ENCODE results near the gene TNIK.

DNA sequence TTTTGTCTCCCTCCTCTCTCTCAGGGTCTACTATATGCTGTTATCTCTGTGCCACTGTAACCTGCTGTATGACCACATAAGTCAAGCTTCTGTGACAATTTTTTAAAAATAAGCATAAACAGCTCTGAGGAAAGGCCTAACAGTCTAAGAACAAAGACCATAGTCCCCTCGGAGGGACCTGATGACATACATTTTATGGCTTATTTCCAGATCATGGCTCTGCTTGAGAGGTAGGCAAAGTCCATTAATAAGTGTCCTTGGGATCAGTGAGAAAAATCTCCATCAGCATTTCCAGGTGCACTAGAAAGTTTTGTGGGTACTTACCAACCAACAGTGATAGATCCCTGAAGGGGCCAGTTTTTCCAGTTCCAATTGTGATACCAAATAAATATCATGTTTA is 123.8 kb downstream of the TNIK start:
- TF ChIP-seq, protein P1, sequence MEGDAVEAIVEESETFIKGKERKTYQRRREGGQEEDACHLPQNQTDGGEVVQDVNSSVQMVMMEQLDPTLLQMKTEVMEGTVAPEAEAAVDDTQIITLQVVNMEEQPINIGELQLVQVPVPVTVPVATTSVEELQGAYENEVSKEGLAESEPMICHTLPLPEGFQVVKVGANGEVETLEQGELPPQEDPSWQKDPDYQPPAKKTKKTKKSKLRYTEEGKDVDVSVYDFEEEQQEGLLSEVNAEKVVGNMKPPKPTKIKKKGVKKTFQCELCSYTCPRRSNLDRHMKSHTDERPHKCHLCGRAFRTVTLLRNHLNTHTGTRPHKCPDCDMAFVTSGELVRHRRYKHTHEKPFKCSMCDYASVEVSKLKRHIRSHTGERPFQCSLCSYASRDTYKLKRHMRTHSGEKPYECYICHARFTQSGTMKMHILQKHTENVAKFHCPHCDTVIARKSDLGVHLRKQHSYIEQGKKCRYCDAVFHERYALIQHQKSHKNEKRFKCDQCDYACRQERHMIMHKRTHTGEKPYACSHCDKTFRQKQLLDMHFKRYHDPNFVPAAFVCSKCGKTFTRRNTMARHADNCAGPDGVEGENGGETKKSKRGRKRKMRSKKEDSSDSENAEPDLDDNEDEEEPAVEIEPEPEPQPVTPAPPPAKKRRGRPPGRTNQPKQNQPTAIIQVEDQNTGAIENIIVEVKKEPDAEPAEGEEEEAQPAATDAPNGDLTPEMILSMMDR (IDR thresholded peaks at IDR 0.05; ENCODE audit: low read depth, low read length) = no peak
- no peak for TF ChIP-seq EZH2phosphoT487 (IDR thresholded peaks at IDR 0.05; ENCODE audit: low read depth)
